ENCODE results near the gene KCNQ1. TPM values are rescaled to one million over a fixed set of nuclear protein-coding genes. Genes with fewer than 3 reads are reported as not detected.

KCNQ1 gene
- total and polyA plus RNA-seq, 7 experiments from 2014 or later: 14.7 to 46.4 (median 36.9) TPM

DNA sequence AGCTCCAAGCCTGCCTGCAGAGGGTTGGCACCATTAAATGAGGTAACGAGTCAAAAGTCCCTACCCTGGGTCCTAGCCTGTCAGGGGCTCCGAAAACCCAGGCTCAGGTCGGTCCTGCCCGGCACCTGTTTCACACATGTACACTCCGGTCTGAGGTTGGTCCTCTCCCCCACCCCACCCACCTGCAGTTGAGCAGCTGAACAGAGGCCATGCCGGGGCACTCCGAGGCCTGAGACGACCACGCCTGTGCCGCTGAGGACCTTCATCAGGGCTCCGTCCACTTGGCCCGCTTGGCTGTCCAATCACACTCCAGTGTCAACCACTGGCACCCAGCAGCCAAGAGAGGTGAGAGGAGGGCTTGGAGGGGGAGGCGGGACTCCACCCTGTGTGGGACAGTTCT lies 42.7 kb upstream of the KCNQ1 start:
- Histone ChIP-seq H3K9me3 (ENCODE audit: control insufficient read depth in 2 of 3, low read length in 3 of 3) (no peaks in the 10 kb centered on the region), H3K4me3 (ENCODE audit: low read length) (no peak overlapping the region), H3K36me3 (ENCODE audit: control insufficient read depth in 2 of 3, insufficient read depth in 3 of 3, low read length in 3 of 3) (peaks cover 0 to 38% (median 0%) of the 10 kb centered on the region in 3 experiments), H3K27me3 (ENCODE audit: control insufficient read depth in 2 of 2, insufficient read depth in 2 of 2, low read length in 2 of 2) (no peaks in the 10 kb centered on the region), H3K4me1 (ENCODE audit: control insufficient read depth in 2 of 2, insufficient read depth in 2 of 2, low read length in 2 of 2) (peaks cover 19 to 22% of the 10 kb centered on the region in 2 donors), H3K27ac (ENCODE audit: low read depth, low read length) (no peak overlapping the region)
- CTCF ChIA-PET: interaction anchor here (1.0 kb wide), 1 partner anchor 19 kb away, joined by 3 read pairs; no protein-coding TSS in a partner anchor
- H3K4me1 Mint-ChIP-seq: peaks cover 0 to 28% (median 16%) of the 10 kb centered on the region in 7 donors
- H3K36me3 Mint-ChIP-seq: peaks cover 0 to 10% (median 0%) of the 10 kb centered on the region in 5 donors
- ATAC-seq: no peak
- peak overlapping the region; percentile 87 to 97 (median 92) for H3K4me3 Mint-ChIP-seq
- intact Hi-C loops (cut with micrococcal nuclease): loop anchor here (5.0 to 10.0 kb wide), 2 partner anchors 830 to 1087 kb away; partner anchors contain the start of gene DUSP8 (in 1 of the 2)
- peaks cover 0 to 2% (median 0%) of the 10 kb centered on the region in 5 donors for H3K27me3 Mint-ChIP-seq
- no peak for DNase-seq
- H3K27ac Mint-ChIP-seq: peak overlapping the region in 5 of 9 donors; percentile 12 to 95 (median 70)
- POLR2A ChIA-PET: interaction anchor here (3.5 kb wide), 1 partner anchor 100 kb away, joined by 27 read pairs; the partner anchor contains the start of genes C11orf21 and TSPAN32
- H3K9me3 Mint-ChIP-seq: no peaks in the 10 kb centered on the region

DNA sequence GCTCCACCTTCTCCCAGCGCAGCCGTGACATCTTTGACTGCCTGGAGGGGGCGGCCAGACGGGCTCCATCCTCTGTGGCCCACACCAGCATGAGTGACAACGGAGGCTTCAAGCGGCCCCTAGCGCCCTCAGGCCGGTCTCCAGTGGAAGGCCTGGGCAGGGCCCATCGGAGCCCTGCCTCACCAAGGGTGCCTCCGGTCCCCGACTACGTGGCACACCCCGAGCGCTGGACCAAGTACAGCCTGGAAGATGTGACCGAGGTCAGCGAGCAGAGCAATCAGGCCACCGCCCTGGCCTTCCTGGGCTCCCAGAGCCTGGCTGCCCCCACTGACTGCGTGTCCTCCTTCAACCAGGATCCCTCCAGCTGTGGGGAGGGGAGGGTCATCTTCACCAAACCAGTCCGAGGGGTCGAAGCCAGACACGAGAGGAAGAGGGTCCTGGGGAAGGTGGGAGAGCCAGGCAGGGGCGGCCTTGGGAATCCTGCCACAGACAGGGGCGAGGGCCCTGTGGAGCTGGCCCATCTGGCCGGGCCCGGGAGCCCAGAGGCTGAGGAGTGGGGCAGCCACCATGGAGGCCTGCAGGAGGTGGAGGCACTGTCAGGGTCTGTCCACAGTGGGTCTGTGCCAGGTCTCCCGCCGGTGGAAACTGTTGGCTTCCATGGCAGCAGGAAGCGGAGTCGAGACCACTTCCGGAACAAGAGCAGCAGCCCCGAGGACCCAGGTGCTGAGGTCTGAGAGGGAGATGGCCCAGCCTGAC lies 41.7 kb upstream of the KCNQ1 start:
- peak overlapping the region in 1 of 9 donors; percentile 81 for H3K27ac Mint-ChIP-seq

DNA sequence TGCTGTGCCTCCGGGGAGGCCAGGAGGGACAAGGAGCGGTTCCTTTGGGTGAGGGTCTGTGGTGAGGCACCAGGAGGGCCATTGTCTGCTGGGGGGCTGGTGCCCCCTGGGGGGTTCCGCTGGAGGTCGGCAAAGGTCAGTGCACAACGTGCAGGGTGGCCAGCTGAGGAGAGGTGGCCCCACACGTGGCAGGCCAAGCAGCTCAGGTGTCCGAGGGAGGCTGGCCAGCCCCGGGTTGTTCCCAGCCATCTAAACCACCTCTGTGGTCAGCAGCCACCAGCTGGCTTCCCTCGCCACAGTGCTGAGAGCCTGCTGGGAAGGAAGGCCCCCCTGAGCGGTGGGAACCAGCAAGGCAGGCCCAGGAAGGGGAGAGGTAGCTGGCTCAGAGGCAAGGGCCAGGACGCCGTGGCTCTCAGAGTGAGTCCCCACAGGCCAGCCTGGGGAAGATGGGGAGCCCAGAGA lies 40.0 kb upstream of the KCNQ1 start:
- H3K4me1 ChIP-seq (ENCODE audit: control insufficient read depth in 2 of 2, insufficient read depth in 2 of 2, low read length in 2 of 2): peaks cover 12 to 15% of the 10 kb centered on the region in 2 donors
- peaks cover 0 to 9% (median 0%) of the 10 kb centered on the region in 5 donors for H3K36me3 Mint-ChIP-seq
- intact Hi-C loops (cut with micrococcal nuclease): loop anchor here (5.0 to 10.0 kb wide), 2 partner anchors 832 to 1090 kb away; partner anchors contain the start of gene DUSP8 (in 1 of the 2)
- no peaks in the 10 kb centered on the region for H3K9me3 Mint-ChIP-seq
- no peak for ATAC-seq
- H3K9me3 ChIP-seq (ENCODE audit: control insufficient read depth in 2 of 3, low read length in 3 of 3): no peaks in the 10 kb centered on the region
- H3K4me3 ChIP-seq (ENCODE audit: low read length): no peak overlapping the region
- DNase-seq: no peak
- POLR2A ChIA-PET: no interaction called here
- no peak overlapping the region for H3K4me3 Mint-ChIP-seq
- no peak overlapping the region for H3K27ac ChIP-seq (ENCODE audit: low read depth, low read length)
- peaks cover 0 to 2% (median 0%) of the 10 kb centered on the region in 5 donors for H3K27me3 Mint-ChIP-seq
- peaks cover 0 to 22% (median 12%) of the 10 kb centered on the region in 7 donors for H3K4me1 Mint-ChIP-seq
- H3K27me3 ChIP-seq (ENCODE audit: control insufficient read depth in 2 of 2, insufficient read depth in 2 of 2, low read length in 2 of 2): no peaks in the 10 kb centered on the region
- H3K27ac Mint-ChIP-seq: no peak overlapping the region
- H3K36me3 ChIP-seq (ENCODE audit: control insufficient read depth in 2 of 3, insufficient read depth in 3 of 3, low read length in 3 of 3): peaks cover 0 to 37% (median 0%) of the 10 kb centered on the region in 3 experiments
- CTCF ChIA-PET: no interaction called here

More for the DNA sequence above, 41.7 kb upstream of the KCNQ1 start:
- no peaks in the 10 kb centered on the region for H3K9me3 ChIP-seq (ENCODE audit: control insufficient read depth in 2 of 3, low read length in 3 of 3)
- ATAC-seq (no peak), DNase-seq (no peak)
- no peak overlapping the region for H3K4me3 ChIP-seq (ENCODE audit: low read length)
- peaks cover 0 to 37% (median 0%) of the 10 kb centered on the region in 3 experiments for H3K36me3 ChIP-seq (ENCODE audit: control insufficient read depth in 2 of 3, insufficient read depth in 3 of 3, low read length in 3 of 3)
- H3K27ac ChIP-seq (ENCODE audit: low read depth, low read length): no peak overlapping the region
- ChIA-PET CTCF (no interaction called here), POLR2A (interaction anchor here (0.6 to 0.8 kb wide), 2 partner anchors 83 to 98 kb away, joined by 3 to 5 read pairs; no protein-coding TSS in a partner anchor)
- H3K27me3 Mint-ChIP-seq: peaks cover 0 to 2% (median 0%) of the 10 kb centered on the region in 5 donors
- no peaks in the 10 kb centered on the region for H3K9me3 Mint-ChIP-seq
- no peaks in the 10 kb centered on the region for H3K27me3 ChIP-seq (ENCODE audit: control insufficient read depth in 2 of 2, insufficient read depth in 2 of 2, low read length in 2 of 2)
- H3K4me3 Mint-ChIP-seq: peak overlapping the region in 7 of 10 donors; percentile 25 to 97 (median 89)
- H3K36me3 Mint-ChIP-seq: peaks cover 0 to 9% (median 0%) of the 10 kb centered on the region in 5 donors
- H3K4me1 ChIP-seq (ENCODE audit: control insufficient read depth in 2 of 2, insufficient read depth in 2 of 2, low read length in 2 of 2): peaks cover 19 to 22% of the 10 kb centered on the region in 2 donors
- intact Hi-C loops (cut with micrococcal nuclease): loop anchor here (5.0 to 10.0 kb wide), 2 partner anchors 831 to 1088 kb away; partner anchors contain the start of gene DUSP8 (in 1 of the 2)
- H3K4me1 Mint-ChIP-seq: peaks cover 0 to 28% (median 12%) of the 10 kb centered on the region in 7 donors

DNA sequence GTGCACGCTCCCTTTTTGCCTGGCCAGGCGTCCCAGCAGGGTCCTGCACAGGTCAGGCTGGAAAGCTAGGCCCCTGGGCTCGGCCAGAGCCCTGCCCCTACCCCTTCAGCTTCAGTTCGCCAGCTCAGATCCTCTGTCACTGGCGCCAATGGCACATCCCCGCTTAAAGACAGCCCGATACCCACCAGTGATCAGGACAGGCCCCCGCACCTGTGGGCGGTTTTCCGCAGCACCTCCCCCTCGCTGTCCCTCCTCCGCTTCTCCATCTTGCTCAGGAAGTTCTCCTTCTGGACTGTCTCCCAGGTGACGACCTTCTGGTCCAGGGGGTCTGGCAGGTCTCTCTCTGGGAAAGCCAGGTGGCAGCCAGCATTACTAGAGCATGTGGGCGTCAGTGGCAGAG lies 38.4 kb upstream of the KCNQ1 start:
- intact Hi-C loops (cut with micrococcal nuclease): loop anchor here in 1 of 2 donors (10.0 kb wide), 1 partner anchor 1092 kb away; no protein-coding TSS in a partner anchor
- Histone ChIP-seq H3K4me1 (ENCODE audit: control insufficient read depth in 2 of 2, insufficient read depth in 2 of 2, low read length in 2 of 2) (peaks cover 6 to 10% of the 10 kb centered on the region in 2 donors), H3K9me3 (ENCODE audit: control insufficient read depth in 2 of 3, low read length in 3 of 3) (no peaks in the 10 kb centered on the region), H3K27me3 (ENCODE audit: control insufficient read depth in 2 of 2, insufficient read depth in 2 of 2, low read length in 2 of 2) (no peaks in the 10 kb centered on the region), H3K36me3 (ENCODE audit: control insufficient read depth in 2 of 3, insufficient read depth in 3 of 3, low read length in 3 of 3) (peaks cover 0 to 32% (median 0%) of the 10 kb centered on the region in 3 experiments), H3K27ac (ENCODE audit: low read depth, low read length) (no peak overlapping the region), H3K4me3 (ENCODE audit: low read length) (no peak overlapping the region)
- no peak overlapping the region for H3K4me3 Mint-ChIP-seq
- H3K4me1 Mint-ChIP-seq: peaks cover 0 to 13% (median 3%) of the 10 kb centered on the region in 7 donors
- no peaks in the 10 kb centered on the region for H3K9me3 Mint-ChIP-seq
- no peak overlapping the region for H3K27ac Mint-ChIP-seq
- ATAC-seq (no peak), DNase-seq (no peak)
- H3K27me3 Mint-ChIP-seq: no peaks in the 10 kb centered on the region
- H3K36me3 Mint-ChIP-seq: peaks cover 0 to 9% (median 0%) of the 10 kb centered on the region in 5 donors
- CTCF ChIA-PET: no interaction called here
- POLR2A ChIA-PET: interaction anchor here (0.8 kb wide), 1 partner anchor 310 kb away, joined by 3 read pairs; no protein-coding TSS in a partner anchor

DNA sequence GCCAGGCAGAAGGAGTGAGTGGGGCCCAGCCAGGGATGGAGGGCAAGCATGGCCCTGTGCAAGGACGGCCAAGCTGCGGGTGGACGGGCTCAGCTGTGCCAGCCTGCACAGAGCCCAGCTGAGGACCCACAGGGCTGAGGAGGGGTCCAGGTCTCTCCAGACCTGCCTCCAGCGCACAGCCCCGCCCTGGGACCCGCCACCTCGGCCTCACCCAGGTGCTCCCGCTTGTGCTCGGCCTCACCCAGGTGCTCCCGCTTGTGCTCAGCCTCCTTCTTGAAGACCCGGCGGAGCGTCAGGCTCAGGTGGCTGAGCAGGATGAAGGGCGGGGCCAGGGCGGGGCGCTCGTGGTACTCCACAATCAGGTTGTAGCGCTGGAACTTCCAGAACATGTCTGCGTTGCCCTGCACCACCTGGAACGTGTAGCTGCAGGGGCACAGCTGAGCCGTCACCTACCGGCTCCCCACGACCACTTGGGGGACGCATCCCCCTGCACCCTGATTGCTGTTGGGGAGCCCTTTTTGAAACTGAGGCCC lies 37.9 kb upstream of the KCNQ1 start:
- Mint-ChIP-seq H3K4me3 (no peak overlapping the region), H3K27me3 (no peaks in the 10 kb centered on the region), H3K27ac (no peak overlapping the region), H3K36me3 (peaks cover 0 to 9% (median 0%) of the 10 kb centered on the region in 5 donors), H3K4me1 (peaks cover 0 to 8% (median 2%) of the 10 kb centered on the region in 7 donors), H3K9me3 (no peaks in the 10 kb centered on the region)
- ChIA-PET POLR2A (interaction anchor here (0.8 kb wide), 1 partner anchor 310 kb away, joined by 3 read pairs; no protein-coding TSS in a partner anchor), CTCF (no interaction called here)
- Histone ChIP-seq H3K4me1 (ENCODE audit: control insufficient read depth in 2 of 2, insufficient read depth in 2 of 2, low read length in 2 of 2) (peaks cover 2 to 6% of the 10 kb centered on the region in 2 donors), H3K9me3 (ENCODE audit: control insufficient read depth in 2 of 3, low read length in 3 of 3) (no peaks in the 10 kb centered on the region), H3K4me3 (ENCODE audit: low read length) (no peak overlapping the region), H3K36me3 (ENCODE audit: control insufficient read depth in 2 of 3, insufficient read depth in 3 of 3, low read length in 3 of 3) (peaks cover 0 to 30% (median 0%) of the 10 kb centered on the region in 3 experiments), H3K27ac (ENCODE audit: low read depth, low read length) (no peak overlapping the region), H3K27me3 (ENCODE audit: control insufficient read depth in 2 of 2, insufficient read depth in 2 of 2, low read length in 2 of 2) (no peaks in the 10 kb centered on the region)
- DNase-seq (no peak), ATAC-seq (no peak)
- intact Hi-C loops (cut with micrococcal nuclease): loop anchor here in 1 of 2 donors (10.0 kb wide), 1 partner anchor 1092 kb away; no protein-coding TSS in a partner anchor

DNA sequence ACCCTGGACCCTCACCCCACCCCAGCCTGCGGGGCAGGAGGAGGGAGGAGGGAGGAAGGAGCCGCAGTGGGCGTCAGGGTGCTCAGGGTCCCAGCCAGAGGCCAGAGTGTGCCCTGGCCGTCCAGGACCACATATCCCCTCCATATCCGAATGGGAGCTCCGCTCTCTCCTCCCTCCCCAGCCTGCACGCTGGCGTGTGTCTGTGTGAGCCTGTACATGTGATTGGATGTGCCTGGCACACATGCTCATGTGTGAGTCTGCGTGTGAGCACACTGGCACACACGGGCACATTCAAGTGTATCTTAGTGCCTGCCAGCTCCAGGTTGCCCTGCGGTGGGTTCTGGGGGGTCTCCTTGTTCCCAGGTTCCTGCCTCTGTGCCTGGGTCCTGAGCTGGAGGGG lies 36.1 kb upstream of the KCNQ1 start:
- CTCF ChIA-PET: interaction anchor here (0.6 to 0.7 kb wide), 2 partner anchors 128 to 214 kb away, joined by 3 read pairs; no protein-coding TSS in a partner anchor
- H3K36me3 Mint-ChIP-seq: peaks cover 0 to 4% (median 0%) of the 10 kb centered on the region in 5 donors
- Histone ChIP-seq H3K27ac (ENCODE audit: low read depth, low read length) (no peak overlapping the region), H3K27me3 (ENCODE audit: control insufficient read depth in 2 of 2, insufficient read depth in 2 of 2, low read length in 2 of 2) (no peaks in the 10 kb centered on the region), H3K9me3 (ENCODE audit: control insufficient read depth in 2 of 3, low read length in 3 of 3) (no peaks in the 10 kb centered on the region), H3K4me1 (ENCODE audit: control insufficient read depth in 2 of 2, insufficient read depth in 2 of 2, low read length in 2 of 2) (no peaks in the 10 kb centered on the region), H3K36me3 (ENCODE audit: control insufficient read depth in 2 of 3, insufficient read depth in 3 of 3, low read length in 3 of 3) (peaks cover 0 to 13% (median 0%) of the 10 kb centered on the region in 3 experiments), H3K4me3 (ENCODE audit: low read length) (no peak overlapping the region)
- DNase-seq (no peak), ATAC-seq (no peak)
- H3K4me1 Mint-ChIP-seq: peaks cover 0 to 2% (median 0%) of the 10 kb centered on the region in 7 donors
- H3K9me3 Mint-ChIP-seq: no peaks in the 10 kb centered on the region
- H3K27ac Mint-ChIP-seq: no peak overlapping the region
- intact Hi-C loops (cut with micrococcal nuclease): loop anchor here in 1 of 2 donors (10.0 kb wide), 1 partner anchor 1094 kb away; no protein-coding TSS in a partner anchor
- no peak overlapping the region for H3K4me3 Mint-ChIP-seq
- H3K27me3 Mint-ChIP-seq: no peaks in the 10 kb centered on the region
- POLR2A ChIA-PET: no interaction called here

Measured in naive thymus-derived CD4-positive, alpha-beta T cell (primary cell).